Endothelial cell of umbilical vein (primary cell): Measurements from ENCODE around the gene SNRPF.

Experiments
- CTCF ChIP-seq, 2 donors: IDR thresholded peaks; 1 replicate in 1 of 2; 2 replicates in 1 of 2; pipeline ENCODE4 v1.5.1; 2011; ENCODE audit warnings: low read length in 2 of 2, mild to moderate bottlenecking in 2 of 2, moderate library complexity in 2 of 2, control low read depth in 1 of 2, inconsistent platforms in 1 of 2, low read depth in 1 of 2; ENCODE audit not compliant: insufficient read depth in 1 of 2; ENCODE audit errors: extremely low read depth in 1 of 2
- EZH2 ChIP-seq: IDR thresholded peaks from 2 replicates; pipeline ENCODE4 v1.6.1; 2012; ENCODE audit warnings: borderline replicate concordance, low read depth, mild to moderate bottlenecking, moderate library complexity, low read length, inconsistent platforms; ENCODE audit not compliant: severe bottlenecking
- JUN ChIP-seq: IDR thresholded peaks from 2 replicates; pipeline ENCODE4 v1.6.1; 2011; ENCODE audit warnings: borderline replicate concordance, low read depth; ENCODE audit not compliant: insufficient read length, insufficient read depth
- POLR2A ChIP-seq: IDR thresholded peaks from 2 replicates; pipeline ENCODE4 v1.6.1; 2012; ENCODE audit warnings: low read depth, mild to moderate bottlenecking, control low read depth, low read length

GRCh38 chr12:95829395-95829794, 29.4 kb upstream of the SNRPF start:
- TF ChIP-seq POLR2A (no peak), CTCF (IDR thresholded peaks at IDR 0.05; ENCODE audit: extremely low read depth in 1 of 2, insufficient read depth in 1 of 2, low read depth in 1 of 2, low read length in 2 of 2) (no peak), JUN (no peak), EZH2 (no peak)
